GM21786 (cell line): ENCODE data around the gene ZNF202.
"Not testable (repeated sequence)": the region's sequence is repeated elsewhere in the genome, so short reads cannot be mapped to it uniquely, and the experiment has no call there.

Source experiments
- ATAC-seq: cut with Tn5 transposase; IDR thresholded peaks from one replicate; pipeline ENCODE4 v1.9.1; 2021; ENCODE audit not compliant: unreplicated experiment

ZNF202 gene

GRCh38 chr11:123742031-123742723 lies 717 bp upstream of the ZNF202 start:
- ATAC-seq, result no peak

GRCh38 chr11:123740787-123741158 lies 687 bp downstream of the ZNF202 start:
- ATAC-seq, result no peak

GRCh38 chr11:123738374-123738773 lies 3.1 kb downstream of the ZNF202 start:
- ATAC-seq, result no peak

DNA sequence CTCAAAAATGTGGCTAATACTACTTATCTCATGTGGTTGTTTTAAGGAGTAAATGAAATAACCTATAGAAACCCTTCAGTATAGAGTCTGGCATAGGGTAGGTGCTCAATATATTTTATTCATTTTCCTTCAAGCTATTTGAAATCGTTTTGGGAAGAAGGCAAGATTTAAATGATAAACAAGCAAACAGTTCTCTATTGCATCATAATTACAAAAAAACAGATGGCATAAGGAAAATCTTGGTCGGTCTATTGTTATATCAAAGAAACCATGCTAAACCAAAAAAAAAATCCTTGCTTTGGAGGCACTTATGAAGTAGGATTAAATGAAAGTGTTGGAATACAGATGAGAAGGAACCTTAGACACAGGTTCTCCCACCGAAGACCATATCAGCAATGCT lies 4.7 kb downstream of the ZNF202 start:
- ATAC-seq, result no peak

- no peak for ATAC-seq
Measured at GRCh38 chr11:123729602-123730001, 11.9 kb downstream of the ZNF202 start.

DNA sequence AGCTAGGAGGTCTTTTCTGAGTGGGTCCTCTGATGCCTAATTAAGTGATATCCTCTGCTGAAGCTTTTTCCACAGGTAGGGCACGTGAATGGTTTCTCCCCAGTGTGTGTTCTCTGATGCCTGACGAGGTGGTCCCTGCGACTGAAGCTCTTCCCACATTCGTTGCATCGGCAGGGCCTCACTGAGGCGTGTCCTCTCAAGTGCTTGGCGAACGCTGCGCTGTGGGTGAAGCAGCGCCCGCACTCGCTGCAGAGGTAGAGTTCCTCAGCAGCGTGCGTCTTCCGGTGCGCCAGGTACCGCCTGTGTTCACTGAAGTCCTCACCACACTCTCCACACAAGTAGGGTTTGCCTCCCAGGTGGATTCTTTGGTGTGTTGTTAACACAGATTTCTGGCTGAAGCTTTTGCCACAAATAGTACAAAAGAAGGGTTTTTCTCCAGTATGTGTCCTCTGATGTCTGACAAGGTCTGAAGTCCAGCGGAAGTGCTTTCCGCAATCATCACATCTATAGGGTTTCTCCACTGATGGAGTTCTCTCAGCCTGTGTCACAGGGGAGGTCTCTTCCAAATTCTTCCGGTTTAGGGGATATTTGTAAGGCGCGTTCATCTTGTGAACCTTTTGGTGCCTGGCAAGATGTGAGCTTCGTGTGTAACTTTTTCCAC lies 15.3 kb downstream of the ZNF202 start:
- ATAC-seq, result no peak

DNA sequence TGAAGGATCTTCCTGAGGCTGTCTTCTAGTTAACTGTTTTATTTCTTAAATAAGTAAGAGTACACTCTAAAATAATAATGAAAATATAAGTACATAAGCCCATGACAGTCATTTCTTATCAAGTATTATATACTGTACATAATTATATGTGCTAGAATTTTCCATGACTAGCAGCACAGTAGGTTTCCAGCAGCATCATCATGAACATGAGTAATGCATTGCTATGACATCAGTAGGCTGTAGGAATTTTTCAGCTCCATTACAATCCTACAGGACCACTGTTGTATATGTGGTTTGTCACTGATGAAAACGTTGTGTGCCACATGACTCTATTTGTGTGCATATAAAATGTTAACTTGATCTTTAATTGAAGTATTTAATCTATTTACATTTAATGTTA lies 22.0 kb downstream of the ZNF202 start:
- ATAC-seq, result no peak

GRCh38 chr11:123718469-123718868 lies 23.0 kb downstream of the ZNF202 start:
- no peak for ATAC-seq

DNA sequence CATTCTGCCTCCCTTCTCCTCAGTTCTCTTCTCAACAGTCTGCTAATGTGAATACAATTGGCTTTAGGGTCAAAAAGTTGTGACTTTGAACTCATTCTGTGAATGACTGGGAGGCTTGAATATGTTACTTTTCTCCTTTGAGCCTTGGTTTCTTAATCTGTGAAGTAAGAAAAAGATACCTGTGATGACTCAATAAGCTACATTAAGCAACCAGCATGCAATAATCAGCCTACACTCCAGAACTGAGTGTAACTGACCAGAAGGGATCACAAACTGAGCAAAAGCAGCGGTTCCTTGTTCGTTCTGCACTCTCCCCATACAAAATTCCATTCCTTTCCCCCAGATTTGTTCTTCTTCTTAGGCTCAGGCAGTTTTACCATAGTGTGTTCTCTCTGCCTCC lies 23.4 kb downstream of the ZNF202 start:
- ATAC-seq, result no peak

GRCh38 chr11:123712627-123713026 lies 28.8 kb downstream of the ZNF202 start:
- ATAC-seq, result not testable (repeated sequence)

GRCh38 chr11:123707606-123708205 lies 33.8 kb downstream of the ZNF202 start:
- no peak for ATAC-seq

- no peak for ATAC-seq
Measured at GRCh38 chr11:123707206-123707605, 34.3 kb downstream of the ZNF202 start.

DNA sequence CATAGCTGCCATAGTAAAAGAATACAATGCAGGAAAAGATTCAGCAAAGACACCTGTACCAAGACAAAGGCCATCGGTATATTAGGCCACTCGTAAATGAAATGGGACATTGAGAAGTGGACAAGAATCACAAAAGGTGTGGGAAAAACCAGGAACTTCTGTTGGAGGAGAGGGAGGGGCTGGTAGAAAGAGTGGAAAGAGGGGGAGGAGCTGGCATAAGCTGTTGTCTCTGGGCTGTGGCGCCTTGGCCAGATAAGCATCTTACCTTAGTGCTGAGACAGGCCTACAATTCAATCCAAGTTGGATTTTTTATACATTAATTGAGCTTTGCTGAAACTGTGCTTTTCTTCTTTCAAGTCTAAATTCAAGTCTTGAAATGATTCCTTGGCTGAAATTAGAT lies 37.1 kb downstream of the ZNF202 start:
- ATAC-seq, result no peak

DNA sequence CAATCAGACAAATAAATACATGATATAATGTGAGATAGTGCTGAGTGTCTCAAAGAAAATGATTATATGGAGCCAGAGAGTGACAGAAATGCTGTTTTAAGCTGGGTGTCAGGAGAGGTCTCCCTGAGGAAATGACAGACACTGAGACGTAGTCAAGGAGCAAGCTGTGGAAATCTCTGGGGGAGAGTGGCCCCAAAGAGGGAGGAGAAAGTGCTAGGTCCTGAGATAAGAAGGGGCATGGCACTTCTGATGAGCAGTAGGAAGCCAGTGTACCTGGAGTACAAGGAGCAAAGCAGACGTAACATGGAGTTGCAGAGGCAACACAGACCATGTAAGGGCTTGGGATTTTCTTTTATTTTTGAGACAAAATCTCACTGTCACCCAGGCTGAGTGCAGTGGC lies 38.8 kb downstream of the ZNF202 start:
- ATAC-seq, result no peak

DNA sequence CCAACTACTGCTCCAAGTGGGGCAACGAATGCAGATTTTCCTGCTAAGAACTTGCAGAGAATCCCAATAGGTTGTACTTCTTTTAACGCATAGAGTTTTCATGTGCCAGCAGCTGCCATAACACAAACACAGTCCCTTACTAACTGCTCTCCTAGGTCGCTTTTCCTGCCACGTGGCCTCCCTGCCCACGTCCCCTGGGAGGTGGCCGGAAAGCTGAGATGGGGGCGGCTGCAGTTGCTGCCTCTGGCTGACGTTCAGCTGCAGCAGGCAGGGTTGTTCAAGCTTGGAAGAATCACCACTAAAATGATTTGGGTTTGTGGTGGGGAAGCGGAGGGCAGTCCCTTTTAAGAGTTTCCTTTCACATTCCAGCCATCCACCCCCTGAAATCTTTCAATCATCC lies 39.3 kb downstream of the ZNF202 start:
- ATAC-seq, result no peak

GRCh38 chr11:123700772-123701171 lies 40.7 kb downstream of the ZNF202 start:
- ATAC-seq, result no peak

DNA sequence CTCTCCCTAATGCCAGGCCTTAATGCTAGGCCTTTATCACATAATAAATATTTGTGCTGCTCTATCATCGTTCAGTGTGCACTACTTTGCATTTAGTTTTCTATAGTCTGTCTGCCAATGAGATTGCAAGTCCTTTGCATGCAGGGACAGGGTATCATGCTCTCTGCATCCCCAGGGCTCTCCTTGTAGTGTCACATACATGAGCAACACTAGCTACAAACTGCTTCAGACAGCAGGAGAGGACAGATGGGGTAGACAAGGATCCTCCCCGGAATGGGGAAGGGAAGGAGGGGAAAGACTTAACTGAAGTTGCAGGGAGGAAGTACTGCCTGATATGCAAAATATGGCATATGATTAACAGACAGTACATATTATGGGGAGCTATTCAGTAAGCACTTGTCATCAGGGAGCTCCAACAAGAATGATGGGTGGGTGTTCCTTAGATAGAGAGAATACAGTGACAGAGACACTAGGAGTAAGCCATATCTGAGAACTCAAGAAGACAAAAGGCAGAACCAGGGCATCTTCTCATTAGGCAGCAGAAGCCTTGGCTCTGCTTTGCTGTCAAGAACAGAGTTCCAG lies 42.8 kb downstream of the ZNF202 start:
- no peak for ATAC-seq

DNA sequence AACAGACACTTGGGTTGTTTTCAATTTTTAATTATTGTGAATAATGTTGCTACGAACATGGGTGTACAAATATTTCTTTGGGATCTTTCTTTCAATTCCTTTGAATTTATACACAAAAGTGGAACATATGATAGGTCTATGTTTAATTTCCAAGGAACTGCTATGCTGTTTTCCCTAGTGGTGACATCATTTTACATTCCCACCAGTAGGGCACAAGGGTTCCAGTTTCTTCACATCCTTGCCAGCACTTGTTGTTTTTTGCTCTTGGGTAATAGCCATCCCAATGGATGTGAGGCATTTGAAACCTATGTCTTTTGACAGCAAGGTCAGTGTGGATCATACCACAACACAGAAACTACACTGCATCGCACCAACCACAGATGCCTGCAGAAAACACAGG lies 45.3 kb downstream of the ZNF202 start:
- no peak for ATAC-seq

- ATAC-seq, result no peak
Measured at GRCh38 chr11:123695231-123695630, 46.2 kb downstream of the ZNF202 start.

DNA sequence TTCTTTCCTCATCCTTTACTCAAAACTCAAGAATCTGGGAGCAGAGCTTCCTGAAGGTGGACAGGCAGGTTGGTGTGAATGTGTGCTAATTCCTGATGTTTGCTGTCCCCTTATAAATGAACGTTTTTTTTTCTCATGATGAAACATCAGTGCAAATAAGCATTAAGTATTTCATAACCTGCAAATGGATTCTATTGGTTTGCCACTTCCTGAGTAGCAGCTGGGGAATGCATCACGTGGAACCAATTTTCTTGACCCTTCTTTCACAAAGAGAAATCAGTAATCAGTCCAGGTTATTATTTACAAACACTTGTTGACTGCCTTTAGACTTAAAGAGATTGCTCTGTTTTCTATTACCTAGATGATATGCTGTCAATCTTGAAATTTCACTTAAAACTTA lies 46.9 kb downstream of the ZNF202 start:
- ATAC-seq, result no peak

GRCh38 chr11:123692961-123693360 lies 48.5 kb downstream of the ZNF202 start:
- ATAC-seq, result no peak

DNA sequence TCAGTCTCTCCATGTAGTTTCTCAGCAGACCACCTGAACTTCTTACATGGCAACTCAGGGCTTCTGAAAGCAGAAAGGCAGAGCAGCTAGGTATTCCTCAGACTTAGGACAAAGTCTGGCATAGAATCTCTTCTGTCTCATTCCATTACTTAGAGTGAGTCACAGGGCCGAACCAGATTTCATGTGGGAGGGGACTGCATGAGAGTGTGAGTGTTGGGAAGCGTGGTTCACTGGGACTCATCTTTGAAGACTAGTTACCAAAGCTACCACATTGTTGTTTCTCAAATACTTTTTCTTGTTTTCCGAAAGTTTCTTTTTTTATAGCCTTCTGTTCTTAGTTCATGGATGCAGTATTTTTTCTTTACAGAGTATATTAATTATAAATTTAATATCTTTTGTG lies 51.0 kb downstream of the ZNF202 start:
- ATAC-seq, result no peak
